Ishikawa (cell line): ENCODE measurements around the gene TMA16.

Experiments used
- CEBPB ChIP-seq: IDR thresholded peaks from 2 replicates; pipeline ENCODE4 v1.6.1; 2012
- CREB1 ChIP-seq: IDR thresholded peaks from 2 replicates; pipeline ENCODE4 v1.6.1; 2012; ENCODE audit warnings: low read depth
- EGR1 ChIP-seq: IDR thresholded peaks from 2 replicates; pipeline ENCODE4 v1.6.1; 2012
- EP300 ChIP-seq: IDR thresholded peaks from 2 replicates; pipeline ENCODE4 v1.6.1; 2012; ENCODE audit warnings: borderline replicate concordance
- FOXM1 ChIP-seq: IDR thresholded peaks from 2 replicates; pipeline ENCODE4 v1.6.1; 2012; ENCODE audit warnings: low read depth, borderline replicate concordance
- MAX ChIP-seq: IDR thresholded peaks from 2 replicates; pipeline ENCODE4 v1.6.1; 2012
- NFIC ChIP-seq: IDR thresholded peaks from 2 replicates; pipeline ENCODE4 v1.6.1; 2012
- RAD21 ChIP-seq: IDR thresholded peaks from 2 replicates; pipeline ENCODE4 v1.6.1; 2012; ENCODE audit warnings: low read depth
- REST ChIP-seq: IDR thresholded peaks from 2 replicates; pipeline ENCODE4 v1.6.1; 2012; ENCODE audit warnings: low read depth, mild to moderate bottlenecking
- TAF1 ChIP-seq: IDR thresholded peaks from 2 replicates; pipeline ENCODE4 v1.6.1; 2012; ENCODE audit warnings: low read depth, mild to moderate bottlenecking
- TCF12 ChIP-seq: IDR thresholded peaks from 2 replicates; pipeline ENCODE4 v1.6.1; 2012; ENCODE audit warnings: low read depth
- TEAD4 ChIP-seq: IDR thresholded peaks from 2 replicates; pipeline ENCODE4 v1.6.1; 2012
- USF1 ChIP-seq: IDR thresholded peaks from 2 replicates; pipeline ENCODE4 v1.6.1; 2012
- YY1 ChIP-seq: IDR thresholded peaks from 2 replicates; pipeline ENCODE4 v1.6.1; 2012; ENCODE audit warnings: low read depth
- ZBTB7A ChIP-seq: IDR thresholded peaks from 2 replicates; pipeline ENCODE4 v1.6.1; 2012; ENCODE audit warnings: low read depth

The TMA16 gene

GRCh38 chr4:163494360-163495241 lies at the start of gene TMA16:
Gene TMA16, plus strand, starts transcription at chr4:163494690. Its CDS starts 112 bp downstream, at chr4:163494802.
- no peak for TF ChIP-seq REST
- no peak for TF ChIP-seq RAD21
- peak; percentile 37 for TF ChIP-seq TEAD4
- TF ChIP-seq TAF1: peak; percentile 96
- no peak for TF ChIP-seq CREB1
- TF ChIP-seq FOXM1: peak; percentile 25; the same call in 1 of the 2 replicates
- TF ChIP-seq EP300: peak; percentile 46; the same call in 1 of the 2 replicates
- peak; percentile 73; the same call in 1 of the 2 replicates for TF ChIP-seq TCF12
- 0 out of 2 replicates have a peak, but pooled peaks have one; percentile 13 for TF ChIP-seq YY1
- TF ChIP-seq ZBTB7A: no peak
- TF ChIP-seq CEBPB: no peak
- TF ChIP-seq NFIC: peak; percentile 21; the same call in 1 of the 2 replicates
- TF ChIP-seq EGR1: no peak
- peak; percentile 99 for TF ChIP-seq MAX
- peak; percentile 77 for TF ChIP-seq USF1

- no peak for TF ChIP-seq EGR1
- no peak for TF ChIP-seq YY1
- TF ChIP-seq CEBPB: no peak
- no peak for TF ChIP-seq NFIC
- no peak for TF ChIP-seq CREB1
- TF ChIP-seq TCF12: no peak
- no peak for TF ChIP-seq FOXM1
- TF ChIP-seq USF1: no peak
- no peak for TF ChIP-seq TEAD4
- no peak for TF ChIP-seq MAX
- TF ChIP-seq REST: no peak
- TF ChIP-seq TAF1: no peak
- no peak for TF ChIP-seq EP300
- TF ChIP-seq RAD21: no peak
- no peak for TF ChIP-seq ZBTB7A
These were observed 47.0 kb upstream of the TMA16 start for GRCh38 chr4:163447481-163447880.

GRCh38 chr4:163448540-163449203 lies 45.8 kb upstream of the TMA16 start:
- TF ChIP-seq YY1: no peak
- no peak for TF ChIP-seq USF1
- no peak for TF ChIP-seq EGR1

GRCh38 chr4:163462556-163462955 lies 31.9 kb upstream of the TMA16 start:
- TF ChIP-seq EGR1 (no peak), MAX (no peak), RAD21 (no peak)

- no peak for TF ChIP-seq TAF1
- peak; percentile 95 for TF ChIP-seq CEBPB
These were observed 27.3 kb upstream of the TMA16 start for GRCh38 chr4:163467082-163467770.
